ENCODE data around the gene CD70. TPM values are rescaled to one million over a fixed set of nuclear protein-coding genes. Genes with fewer than 3 reads are reported as not detected.

Gene CD70
- total RNA-seq, 1 experiment from 2014 or later = not detected

DNA sequence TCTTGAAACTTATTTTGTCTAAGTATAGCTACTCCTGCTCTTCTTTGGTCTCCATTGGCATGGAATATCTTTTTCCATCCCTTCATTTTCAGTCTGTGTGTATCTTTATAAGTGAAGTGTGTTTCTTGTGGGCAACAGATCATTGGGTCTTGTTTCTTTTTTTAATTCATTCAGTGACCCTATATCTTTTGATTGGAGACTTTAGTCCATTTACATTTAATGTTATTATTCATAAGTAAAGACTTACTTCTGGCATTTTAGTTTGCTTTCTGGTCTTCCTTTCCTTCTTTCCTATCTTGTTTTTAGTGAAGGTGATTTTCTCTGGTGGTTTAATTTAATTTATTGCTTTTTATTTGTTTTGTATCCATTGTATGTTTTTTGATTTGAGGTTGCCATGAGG is 19.8 kb downstream of the CD70 start:
- intact Hi-C loops (cut with micrococcal nuclease; ENCODE audit: unreplicated experiment) = no loop called here
- H3K27me3 ChIP-seq (ENCODE audit: insufficient read depth, low read depth) = 0 out of 2 replicates have a peak, but pooled peaks cover 11% of the 10 kb centered on the region
- H2AFZ ChIP-seq = no peak overlapping the region
- H3F3A ChIP-seq (ENCODE audit: insufficient read depth, low read depth) = no peaks in the 10 kb centered on the region
- H4K20me1 ChIP-seq (ENCODE audit: insufficient read depth) = no peaks in the 10 kb centered on the region
- H3K4me1 ChIP-seq (replicated peaks; ENCODE audit: insufficient read depth) = peaks cover 5% of the 10 kb centered on the region
- H3K27ac ChIP-seq = no peak overlapping the region
- DNase-seq = no peak
- no peaks in the 10 kb centered on the region for H3K36me3 ChIP-seq (ENCODE audit: low read depth)
- no TSS peak for BruUV-seq (replicated peaks)
- no peak overlapping the region for H3K4me2 ChIP-seq
- CTCF ChIA-PET = interaction anchor here (0.5 kb wide), 1 partner anchor 22 kb away, joined by 4 read pairs; no protein-coding TSS in a partner anchor
- no peaks in the 10 kb centered on the region for H3K9me2 ChIP-seq (ENCODE audit: insufficient read depth)
- H3K79me2 ChIP-seq (ENCODE audit: low read depth) = no peaks in the 10 kb centered on the region
- no peak for TF ChIP-seq EZH2 (IDR thresholded peaks at IDR 0.05; ENCODE audit: low read depth)
- TF ChIP-seq, protein P1, sequence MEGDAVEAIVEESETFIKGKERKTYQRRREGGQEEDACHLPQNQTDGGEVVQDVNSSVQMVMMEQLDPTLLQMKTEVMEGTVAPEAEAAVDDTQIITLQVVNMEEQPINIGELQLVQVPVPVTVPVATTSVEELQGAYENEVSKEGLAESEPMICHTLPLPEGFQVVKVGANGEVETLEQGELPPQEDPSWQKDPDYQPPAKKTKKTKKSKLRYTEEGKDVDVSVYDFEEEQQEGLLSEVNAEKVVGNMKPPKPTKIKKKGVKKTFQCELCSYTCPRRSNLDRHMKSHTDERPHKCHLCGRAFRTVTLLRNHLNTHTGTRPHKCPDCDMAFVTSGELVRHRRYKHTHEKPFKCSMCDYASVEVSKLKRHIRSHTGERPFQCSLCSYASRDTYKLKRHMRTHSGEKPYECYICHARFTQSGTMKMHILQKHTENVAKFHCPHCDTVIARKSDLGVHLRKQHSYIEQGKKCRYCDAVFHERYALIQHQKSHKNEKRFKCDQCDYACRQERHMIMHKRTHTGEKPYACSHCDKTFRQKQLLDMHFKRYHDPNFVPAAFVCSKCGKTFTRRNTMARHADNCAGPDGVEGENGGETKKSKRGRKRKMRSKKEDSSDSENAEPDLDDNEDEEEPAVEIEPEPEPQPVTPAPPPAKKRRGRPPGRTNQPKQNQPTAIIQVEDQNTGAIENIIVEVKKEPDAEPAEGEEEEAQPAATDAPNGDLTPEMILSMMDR (conservative IDR thresholded peaks at IDR 0.05) = no peak
- H3K4me3 ChIP-seq = no peak overlapping the region
- no peaks in the 10 kb centered on the region for H3K9me3 ChIP-seq (ENCODE audit: insufficient read depth, low read depth)
- POLR2A ChIA-PET (ENCODE audit: unreplicated experiment) = no interaction called here

DNA sequence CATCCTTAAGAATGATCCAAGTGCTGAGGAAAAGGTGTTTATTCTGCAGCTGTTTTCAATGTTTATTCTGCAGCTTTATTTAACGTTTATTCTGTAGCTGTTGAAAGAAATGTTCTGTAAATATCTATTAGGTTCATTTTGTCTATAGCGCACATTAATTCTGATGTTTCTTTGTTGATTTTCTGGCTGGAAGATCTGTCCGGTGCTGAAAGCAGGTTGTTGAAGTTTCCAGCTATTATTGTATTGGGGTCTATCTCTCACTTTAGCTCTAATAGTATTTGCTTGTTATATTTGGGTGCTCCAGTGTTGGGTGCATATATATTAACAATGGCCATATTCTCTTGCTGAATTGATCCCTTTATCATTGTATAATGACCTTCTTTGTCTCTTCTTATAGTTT is 20.2 kb downstream of the CD70 start:
- BruUV-seq (replicated peaks) = no TSS peak
- H3K36me3 ChIP-seq (ENCODE audit: low read depth) = no peaks in the 10 kb centered on the region
- no peak overlapping the region for H2AFZ ChIP-seq
- no peak for DNase-seq
- H3K4me3 ChIP-seq = no peak overlapping the region
- peaks cover under 1% of the 10 kb centered on the region; the same call in 1 of the 2 replicates for H3K4me1 ChIP-seq (replicated peaks; ENCODE audit: insufficient read depth)
- no peak overlapping the region for H3K4me2 ChIP-seq
- H3K27ac ChIP-seq = no peak overlapping the region
- CTCF ChIA-PET = interaction anchor here (0.5 kb wide), 1 partner anchor 21 kb away, joined by 4 read pairs; no protein-coding TSS in a partner anchor
- POLR2A ChIA-PET (ENCODE audit: unreplicated experiment) = no interaction called here
- 0 out of 2 replicates have a peak, but pooled peaks cover 11% of the 10 kb centered on the region for H3K27me3 ChIP-seq (ENCODE audit: insufficient read depth, low read depth)
- H3K9me2 ChIP-seq (ENCODE audit: insufficient read depth) = no peaks in the 10 kb centered on the region
- no peaks in the 10 kb centered on the region for H3K79me2 ChIP-seq (ENCODE audit: low read depth)
- no peaks in the 10 kb centered on the region for H4K20me1 ChIP-seq (ENCODE audit: insufficient read depth)
- H3K9me3 ChIP-seq (ENCODE audit: insufficient read depth, low read depth) = no peaks in the 10 kb centered on the region
- no peaks in the 10 kb centered on the region for H3F3A ChIP-seq (ENCODE audit: insufficient read depth, low read depth)
- intact Hi-C loops (cut with micrococcal nuclease; ENCODE audit: unreplicated experiment) = no loop called here
- TF ChIP-seq EZH2 (IDR thresholded peaks at IDR 0.05; ENCODE audit: low read depth) = no peak
- TF ChIP-seq, protein P1 (conservative IDR thresholded peaks at IDR 0.05) = no peak

DNA sequence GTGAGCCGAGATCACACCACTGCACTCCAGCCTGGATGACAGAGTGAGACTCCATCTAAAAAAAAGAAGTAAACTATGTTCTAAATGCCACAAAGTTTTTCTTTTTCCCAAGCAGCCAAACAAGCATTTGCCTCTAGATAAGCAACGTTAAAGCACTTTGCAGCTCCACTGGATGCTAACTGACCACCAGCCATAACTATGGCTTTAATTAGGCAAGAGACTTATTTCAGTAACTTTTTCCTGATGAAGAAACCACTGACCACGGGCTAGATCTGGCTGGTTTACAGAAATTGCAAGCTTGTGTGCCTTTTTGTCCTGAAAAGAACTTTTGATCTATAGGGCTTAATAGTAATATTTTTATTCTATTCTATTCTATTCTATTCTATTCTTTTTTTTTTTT is 22.1 kb downstream of the CD70 start:
- Histone ChIP-seq H3F3A (ENCODE audit: insufficient read depth, low read depth) (no peaks in the 10 kb centered on the region), H2AFZ (no peak overlapping the region), H3K9me3 (ENCODE audit: insufficient read depth, low read depth) (no peaks in the 10 kb centered on the region), H4K20me1 (ENCODE audit: insufficient read depth) (no peaks in the 10 kb centered on the region), H3K9me2 (ENCODE audit: insufficient read depth) (no peaks in the 10 kb centered on the region), H3K27ac (no peak overlapping the region), H3K4me2 (no peak overlapping the region), H3K4me3 (no peak overlapping the region), H3K36me3 (ENCODE audit: low read depth) (no peaks in the 10 kb centered on the region), H3K79me2 (ENCODE audit: low read depth) (no peaks in the 10 kb centered on the region), H3K27me3 (ENCODE audit: insufficient read depth, low read depth) (0 out of 2 replicates have a peak, but pooled peaks cover 11% of the 10 kb centered on the region), H3K4me1 (replicated peaks; ENCODE audit: insufficient read depth) (no peaks in the 10 kb centered on the region)
- TF ChIP-seq, protein P1 (conservative IDR thresholded peaks at IDR 0.05) = no peak
- no peak for TF ChIP-seq EZH2 (IDR thresholded peaks at IDR 0.05; ENCODE audit: low read depth)
- POLR2A ChIA-PET (ENCODE audit: unreplicated experiment) = no interaction called here
- intact Hi-C loops (cut with micrococcal nuclease; ENCODE audit: unreplicated experiment) = no loop called here
- BruUV-seq (replicated peaks) = no TSS peak
- DNase-seq = no peak
- CTCF ChIA-PET = no interaction called here
